C4-2B (cell line): ENCODE data around the gene KCNJ6.
"Not testable (repeated sequence)": the region's sequence is repeated elsewhere in the genome, so short reads cannot be mapped to it uniquely, and the experiment has no call there.

Source experiments
- H3K27ac ChIP-seq: fragments of 450-650 bp; 2 replicates; pipeline ENCODE4 v1.5.1; 2017
- ZFX ChIP-seq: fragments of 450-650 bp; IDR thresholded peaks from 2 replicates; pipeline ENCODE4 v1.6.1; 2017
- TF ChIP-seq, protein P1 (sequence below): fragments of 450-650 bp; conservative IDR thresholded peaks from 2 replicates; pipeline ENCODE4 v1.5.1; 2017; ENCODE audit warnings: mild to moderate bottlenecking

KCNJ6 gene

GRCh38 chr21:37668462-37669239 is 247.6 kb downstream of the KCNJ6 start:
- no peak overlapping the region for H3K27ac ChIP-seq
- TF ChIP-seq ZFX, result no peak
- TF ChIP-seq, protein P1, sequence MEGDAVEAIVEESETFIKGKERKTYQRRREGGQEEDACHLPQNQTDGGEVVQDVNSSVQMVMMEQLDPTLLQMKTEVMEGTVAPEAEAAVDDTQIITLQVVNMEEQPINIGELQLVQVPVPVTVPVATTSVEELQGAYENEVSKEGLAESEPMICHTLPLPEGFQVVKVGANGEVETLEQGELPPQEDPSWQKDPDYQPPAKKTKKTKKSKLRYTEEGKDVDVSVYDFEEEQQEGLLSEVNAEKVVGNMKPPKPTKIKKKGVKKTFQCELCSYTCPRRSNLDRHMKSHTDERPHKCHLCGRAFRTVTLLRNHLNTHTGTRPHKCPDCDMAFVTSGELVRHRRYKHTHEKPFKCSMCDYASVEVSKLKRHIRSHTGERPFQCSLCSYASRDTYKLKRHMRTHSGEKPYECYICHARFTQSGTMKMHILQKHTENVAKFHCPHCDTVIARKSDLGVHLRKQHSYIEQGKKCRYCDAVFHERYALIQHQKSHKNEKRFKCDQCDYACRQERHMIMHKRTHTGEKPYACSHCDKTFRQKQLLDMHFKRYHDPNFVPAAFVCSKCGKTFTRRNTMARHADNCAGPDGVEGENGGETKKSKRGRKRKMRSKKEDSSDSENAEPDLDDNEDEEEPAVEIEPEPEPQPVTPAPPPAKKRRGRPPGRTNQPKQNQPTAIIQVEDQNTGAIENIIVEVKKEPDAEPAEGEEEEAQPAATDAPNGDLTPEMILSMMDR, result no peak

DNA sequence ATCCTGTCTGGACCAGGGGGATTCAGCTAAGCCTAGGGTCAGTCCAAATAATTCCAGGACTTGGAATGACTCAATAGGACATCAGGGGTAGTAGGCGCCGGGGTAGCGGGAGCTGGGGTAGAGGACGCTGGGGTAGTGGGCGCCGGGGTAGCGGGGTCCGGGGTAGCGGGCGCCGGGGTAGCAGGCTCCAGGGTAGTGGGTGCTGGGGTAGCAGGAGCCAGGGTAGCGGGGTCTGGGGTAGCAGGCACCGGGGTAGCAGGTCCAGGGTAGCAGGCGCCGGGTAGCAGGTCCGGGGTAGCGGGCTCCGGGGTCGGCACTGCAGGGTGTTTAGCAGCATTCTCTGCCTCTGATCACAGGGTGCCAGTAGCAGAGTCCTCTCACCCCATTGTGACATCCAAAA is 248.9 kb downstream of the KCNJ6 start:
- H3K27ac ChIP-seq, result no peak overlapping the region
- TF ChIP-seq ZFX, result no peak
- TF ChIP-seq, protein P1, result no peak

- no peak for TF ChIP-seq ZFX
- TF ChIP-seq, protein P1, result no peak
- no peak overlapping the region for H3K27ac ChIP-seq
Measured at GRCh38 chr21:37665230-37666024, 250.8 kb downstream of the KCNJ6 start.

- H3K27ac ChIP-seq, result not testable (repeated sequence)
Measured at GRCh38 chr21:37662227-37662626, 254.0 kb downstream of the KCNJ6 start.

DNA sequence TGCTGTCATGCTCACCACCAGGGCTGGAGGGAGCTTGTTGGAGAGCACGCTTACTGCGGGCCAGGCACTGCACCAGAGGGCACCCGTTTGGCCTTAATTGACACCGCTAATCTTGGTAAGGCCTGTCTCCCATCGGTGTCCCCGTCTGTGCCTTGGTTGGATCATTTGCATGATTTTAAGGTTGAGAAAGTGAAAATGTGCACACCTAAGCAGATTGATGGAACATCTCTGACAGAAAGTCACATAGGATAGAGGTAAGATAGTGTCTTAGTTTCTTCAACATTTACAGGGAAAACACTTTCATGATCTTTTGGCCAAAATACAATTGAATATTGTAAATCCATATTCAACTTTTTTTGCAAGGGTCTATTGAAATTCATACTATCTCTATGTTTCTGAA is 255.5 kb downstream of the KCNJ6 start:
- no peak overlapping the region; the same call in 1 of the 2 replicates for H3K27ac ChIP-seq
- no peak for TF ChIP-seq ZFX
- TF ChIP-seq, protein P1, result no peak

- TF ChIP-seq, protein P1, result no peak
- TF ChIP-seq ZFX, result no peak
Measured at GRCh38 chr21:37659874-37660273, 256.4 kb downstream of the KCNJ6 start.

DNA sequence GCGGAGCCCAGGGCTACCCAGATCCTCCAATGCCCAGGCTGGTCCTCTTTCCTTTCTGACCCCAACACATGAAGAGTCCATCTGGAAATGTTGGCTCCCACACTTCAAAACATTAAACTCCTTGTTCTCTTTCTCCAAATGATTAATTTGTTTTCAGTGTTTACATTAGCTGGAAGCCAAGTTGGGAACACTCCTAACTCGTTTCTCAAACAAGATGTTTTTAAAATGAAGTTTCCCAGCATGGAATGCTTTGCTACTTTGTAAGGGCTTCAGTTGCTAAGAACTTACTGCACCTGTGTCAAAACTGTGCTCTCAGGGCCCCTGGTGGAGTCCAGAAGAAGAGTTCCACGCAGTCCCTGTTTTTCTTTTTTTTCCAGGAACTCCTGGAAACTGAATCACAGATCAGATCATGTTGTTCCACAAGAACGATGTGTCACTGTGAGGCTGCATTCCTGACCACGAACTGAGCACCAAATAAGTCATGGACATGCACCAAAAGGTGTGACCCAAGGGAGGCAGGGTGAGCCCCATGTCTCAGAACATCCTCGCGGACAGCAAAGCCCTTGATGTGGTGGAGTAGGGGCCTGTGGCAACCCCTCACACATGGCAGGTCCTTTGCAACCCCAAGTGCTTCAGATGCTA is 257.3 kb downstream of the KCNJ6 start:
- H3K27ac ChIP-seq, result peak overlapping the region; percentile 64
- TF ChIP-seq ZFX, result no peak
- TF ChIP-seq, protein P1, result peak; percentile 41

More at GRCh38 chr21:37659874-37660273, 256.4 kb downstream of the KCNJ6 start:
- peak overlapping the region; percentile 64 for H3K27ac ChIP-seq
